Activated naive CD4-positive, alpha-beta T cell treated with anti-CD3 and anti-CD28 coated beads, Interleukin-2, amount 50 U/mL, for 16 hours (primary cell): ENCODE results near the gene SLC9A9.

Experiments
- DNase-seq: peaks from one replicate; pipeline ENCODE4 v3.0.0-alpha.2; 2020

SLC9A9 gene

DNA sequence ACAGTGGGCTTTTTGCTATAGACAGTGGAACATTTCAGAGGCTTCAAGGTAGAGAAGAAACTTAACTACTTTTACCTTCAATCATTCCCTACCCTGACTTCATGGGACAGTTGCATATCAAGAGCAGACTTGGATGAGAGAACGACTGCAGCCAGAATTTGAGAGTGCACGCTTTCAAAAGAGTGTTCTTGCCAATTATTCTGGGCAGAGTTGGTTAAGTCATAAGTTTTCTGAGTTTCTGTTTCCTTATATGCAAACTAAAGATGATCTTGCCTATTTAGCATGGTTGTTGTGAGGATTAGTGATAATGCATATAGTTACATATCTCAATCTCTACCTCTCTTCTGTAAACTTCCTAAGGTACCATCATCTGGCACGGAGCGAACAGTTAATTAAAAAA, 7.6 kb downstream of the SLC9A9 start:
- no peak for DNase-seq

DNA sequence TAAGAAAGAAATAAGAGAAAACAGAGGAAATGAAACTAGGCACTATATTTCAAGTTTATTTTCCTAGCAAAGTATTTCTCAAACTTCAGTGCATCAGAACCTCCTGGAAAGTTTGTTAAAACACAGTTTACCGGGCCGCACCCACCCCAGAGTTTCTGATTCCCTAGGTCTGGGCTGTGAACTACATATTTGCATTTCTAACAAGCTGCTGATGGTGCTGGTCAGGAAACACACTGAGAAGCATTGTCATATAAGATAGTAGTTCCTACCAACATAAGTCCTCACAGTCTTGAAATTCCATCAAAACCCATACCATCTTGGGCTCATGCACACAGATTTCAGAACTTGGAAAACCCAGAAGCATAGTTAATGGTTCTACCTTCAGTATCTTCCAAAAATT, 8.3 kb downstream of the SLC9A9 start:
- no peak for DNase-seq

DNA sequence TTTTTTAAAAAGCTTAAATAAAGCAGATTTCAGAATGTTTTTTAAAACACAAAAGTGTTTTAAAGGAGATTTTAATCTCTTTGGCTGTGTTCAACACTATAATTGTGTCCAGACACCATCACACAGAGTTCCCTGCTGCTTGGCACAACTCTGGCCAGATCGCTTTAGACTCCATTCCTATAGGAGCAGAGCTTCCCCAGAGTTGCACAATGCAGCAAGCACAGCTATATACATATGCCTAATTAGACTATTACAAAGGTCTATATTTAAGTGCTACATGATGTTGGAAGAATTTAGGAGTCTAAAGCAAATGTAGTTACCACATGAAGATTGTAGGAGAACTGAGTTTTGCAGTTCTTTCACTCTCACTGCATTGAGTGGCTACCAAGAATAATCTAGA, 11.2 kb downstream of the SLC9A9 start:
- DNase-seq = no peak

DNA sequence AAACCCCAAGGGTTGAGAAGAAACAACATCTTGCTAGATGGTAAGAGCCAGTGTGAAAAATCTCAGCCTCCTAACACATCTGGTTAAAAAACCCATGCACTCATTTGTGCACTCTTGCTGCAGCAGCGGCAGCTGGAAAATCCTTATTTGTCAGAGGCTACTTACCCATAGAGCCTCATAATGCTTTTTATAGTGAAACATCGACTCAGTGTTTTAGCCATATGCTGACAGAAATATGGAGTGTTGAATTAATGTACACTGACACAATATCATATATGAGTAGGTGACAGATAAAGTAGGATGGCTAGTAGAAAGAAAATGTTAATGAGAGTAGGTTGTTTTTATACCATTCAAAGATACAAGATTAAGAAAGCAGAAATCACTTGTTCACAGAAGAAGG, 13.0 kb downstream of the SLC9A9 start:
- DNase-seq = no peak

DNA sequence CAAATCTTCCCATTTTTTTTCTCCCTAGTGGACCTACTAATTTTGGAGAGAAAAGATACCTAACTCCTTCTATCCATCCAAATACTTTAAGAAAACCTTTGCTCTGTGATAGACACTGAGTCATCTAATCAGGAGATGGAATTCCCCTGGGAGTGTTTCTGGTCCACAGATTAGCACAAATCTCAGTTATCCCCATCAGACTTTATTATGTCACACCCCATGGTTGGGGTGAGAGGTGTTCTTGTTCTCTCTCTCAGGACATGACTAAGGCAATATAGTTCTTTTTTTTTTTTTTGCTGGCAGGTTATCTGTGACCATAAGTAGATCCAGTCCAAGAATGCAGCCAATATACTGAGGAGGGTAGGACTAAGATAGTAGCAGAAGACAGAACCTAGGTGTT, 15.8 kb downstream of the SLC9A9 start:
- DNase-seq = no peak

DNA sequence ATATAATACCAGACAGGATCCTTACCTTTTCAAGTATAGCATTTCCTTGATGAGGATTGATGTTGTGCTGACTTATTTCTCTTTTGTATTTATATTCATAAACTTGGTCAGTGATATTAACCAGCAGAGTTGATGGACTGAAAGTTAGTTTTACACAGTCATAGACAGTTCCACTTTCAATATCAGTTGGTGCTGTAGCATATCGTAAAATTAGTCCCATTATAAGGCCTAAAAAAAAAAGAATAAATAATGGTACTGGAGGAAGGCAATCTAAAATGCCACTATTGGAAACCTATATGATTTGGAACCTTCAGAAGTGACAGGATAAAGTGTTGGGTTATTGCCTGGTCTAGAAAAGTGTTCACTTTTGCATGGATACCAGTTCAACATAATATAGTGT, 16.3 kb downstream of the SLC9A9 start:
- DNase-seq = no peak

DNA sequence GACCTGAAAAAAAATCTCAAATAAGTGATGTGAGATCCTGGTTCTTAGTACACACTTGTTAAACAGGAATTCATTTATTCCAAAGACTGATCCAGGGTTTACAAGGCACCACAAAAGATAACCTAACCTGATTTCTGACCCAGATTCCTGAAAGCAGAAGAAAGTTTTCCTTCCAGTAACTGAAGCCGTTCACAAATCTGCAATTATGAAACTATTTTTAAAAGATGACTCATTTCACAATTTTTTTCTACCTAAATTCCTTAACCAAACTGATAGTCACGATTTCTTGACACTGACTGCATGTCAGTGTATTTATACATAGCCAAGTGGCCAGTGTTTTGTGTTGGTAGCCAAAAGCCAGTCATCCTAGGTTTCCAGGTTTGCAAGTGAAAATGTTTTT, 17.1 kb downstream of the SLC9A9 start:
- DNase-seq = no peak

DNA sequence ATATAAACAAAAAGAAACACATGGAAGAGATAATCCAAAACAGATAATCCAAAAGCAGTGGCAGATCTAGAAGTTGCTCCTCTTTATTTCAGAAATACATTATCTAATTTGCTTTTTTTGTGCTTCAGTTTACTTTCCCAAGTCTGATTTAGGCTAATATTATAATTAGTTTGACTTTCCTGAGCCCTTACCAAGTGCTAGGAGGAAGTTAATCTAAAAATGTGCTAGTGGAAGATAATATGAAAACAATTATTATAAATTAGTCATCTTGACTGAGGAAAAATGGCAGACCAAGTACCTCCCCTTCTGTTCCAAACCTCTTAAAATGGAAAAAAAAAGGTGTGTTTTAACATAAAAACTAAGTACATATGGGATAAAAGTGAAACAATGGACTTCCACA, 17.5 kb downstream of the SLC9A9 start:
- DNase-seq = no peak

DNA sequence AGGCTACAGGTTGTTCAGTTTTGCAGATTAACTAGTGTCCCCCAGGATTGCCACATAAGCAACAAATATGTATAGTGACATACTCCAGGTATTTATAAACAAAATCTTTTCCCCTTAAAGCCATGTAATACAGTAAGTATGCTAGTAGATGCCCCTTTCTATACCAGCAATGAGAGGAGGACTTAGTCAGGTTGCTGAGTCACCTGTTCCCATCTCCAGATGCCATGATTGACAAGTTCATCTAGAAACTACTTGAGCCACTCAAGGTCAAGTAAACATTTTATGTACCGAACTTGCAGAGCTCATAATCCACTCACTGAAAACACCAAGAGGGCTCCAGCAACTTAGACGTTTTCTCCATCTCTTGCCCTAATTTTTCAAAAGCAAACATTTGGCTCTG, 18.2 kb downstream of the SLC9A9 start:
- no peak for DNase-seq

DNA sequence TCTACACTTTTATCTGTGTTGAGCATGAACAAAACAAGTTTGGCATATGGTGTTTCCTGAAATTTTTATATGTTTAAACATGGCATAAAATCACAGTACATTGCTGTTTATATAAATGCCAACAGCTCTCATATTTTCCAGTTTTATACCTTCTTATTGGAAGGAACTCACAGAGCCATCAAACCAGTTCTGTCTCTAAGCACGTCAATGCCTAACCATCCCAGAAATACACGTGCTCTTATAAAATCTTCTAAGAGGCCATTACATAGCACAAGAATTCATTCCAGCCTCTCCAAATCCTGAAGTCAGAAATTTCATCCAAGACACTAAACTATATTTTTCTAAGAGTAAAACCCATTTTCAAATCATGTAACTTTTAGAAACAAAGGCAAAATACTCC, 20.8 kb downstream of the SLC9A9 start:
- DNase-seq = no peak

DNA sequence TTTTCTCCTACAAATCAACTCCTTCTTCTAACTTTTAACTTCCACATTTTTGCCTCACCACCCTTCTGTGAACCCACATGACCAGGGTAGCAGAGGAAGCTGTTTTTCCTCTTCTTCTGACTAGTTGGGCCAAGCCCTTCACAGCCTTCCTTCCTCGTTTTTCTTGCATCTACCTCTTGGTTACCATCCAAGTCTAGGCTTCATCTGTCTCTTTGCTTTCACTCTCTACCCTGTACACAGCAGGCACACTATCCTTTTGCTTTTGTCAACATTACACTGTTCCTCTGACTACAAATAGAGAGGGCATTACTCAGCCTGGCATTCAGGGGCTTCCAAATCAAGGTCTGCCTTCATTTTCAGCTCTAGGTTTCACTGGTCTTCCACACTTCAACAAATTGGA, 22.0 kb downstream of the SLC9A9 start:
- DNase-seq = no peak

DNA sequence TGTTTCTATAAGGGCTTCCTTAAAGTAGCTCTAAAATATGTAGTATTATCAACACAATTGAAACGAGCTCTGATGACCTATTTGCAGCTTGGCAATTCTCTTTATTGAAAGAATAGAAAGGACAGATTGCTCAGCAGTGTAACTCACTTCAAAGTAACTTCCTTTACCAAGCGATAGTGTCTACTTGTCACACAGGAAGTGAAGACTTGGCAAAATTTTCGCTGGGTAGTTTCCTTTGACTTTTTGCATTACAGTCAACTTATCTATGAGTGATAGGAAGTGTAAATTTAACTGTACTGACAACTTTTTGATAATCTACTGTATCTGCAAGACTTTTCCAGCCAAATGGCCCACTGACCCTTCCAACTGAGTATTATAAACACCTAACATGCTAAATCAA, 22.8 kb downstream of the SLC9A9 start:
- DNase-seq = no peak

DNA sequence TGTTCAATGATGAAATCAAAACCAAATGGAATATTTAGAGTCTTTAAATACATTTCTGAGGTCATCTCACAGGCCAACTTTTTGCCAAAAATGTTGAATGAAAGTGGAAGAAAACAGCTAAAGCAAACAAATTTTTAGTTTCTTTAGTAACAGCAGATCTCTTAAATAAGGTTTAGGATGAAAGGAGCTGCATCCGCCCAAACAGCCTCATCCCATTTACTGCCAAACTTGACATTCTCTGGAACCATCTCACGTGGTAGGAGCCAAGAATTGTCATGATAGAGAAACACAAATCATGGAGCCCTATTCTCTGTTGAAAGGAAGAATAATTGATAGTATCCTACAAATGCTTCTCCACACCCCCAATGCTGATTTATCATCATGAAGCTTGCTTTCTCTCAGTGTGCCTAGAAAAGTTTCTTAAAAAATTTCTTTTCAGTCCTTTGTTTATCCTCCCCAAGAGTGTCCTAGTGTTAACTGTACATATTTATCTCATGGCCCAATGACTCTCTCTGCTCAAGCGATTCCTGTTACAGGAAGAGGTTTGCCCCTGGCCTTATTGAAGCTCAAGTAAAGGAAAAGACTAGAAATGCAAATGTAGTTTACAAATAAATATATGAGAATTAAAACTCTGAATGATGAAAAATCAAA, 23.4 kb downstream of the SLC9A9 start:
- DNase-seq = no peak

DNA sequence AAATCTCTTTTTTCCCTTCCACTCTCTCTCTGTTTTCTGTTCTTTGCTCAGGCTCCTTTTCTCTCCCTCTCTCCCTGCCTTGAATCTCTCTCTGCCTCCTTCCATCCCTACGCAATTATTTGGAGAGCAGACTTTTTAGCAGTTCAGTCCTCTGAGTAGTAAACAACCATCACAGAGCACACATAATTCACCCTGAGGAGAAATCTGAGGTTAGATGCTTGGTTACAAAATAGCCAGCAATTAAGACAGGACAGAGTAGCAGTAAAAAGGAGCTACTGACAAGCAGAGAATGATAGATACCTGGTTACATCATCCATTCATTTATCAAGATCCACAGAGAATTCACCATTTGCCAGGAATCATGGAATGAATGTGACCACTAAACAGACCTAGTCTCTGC, 25.5 kb downstream of the SLC9A9 start:
- no peak for DNase-seq

DNA sequence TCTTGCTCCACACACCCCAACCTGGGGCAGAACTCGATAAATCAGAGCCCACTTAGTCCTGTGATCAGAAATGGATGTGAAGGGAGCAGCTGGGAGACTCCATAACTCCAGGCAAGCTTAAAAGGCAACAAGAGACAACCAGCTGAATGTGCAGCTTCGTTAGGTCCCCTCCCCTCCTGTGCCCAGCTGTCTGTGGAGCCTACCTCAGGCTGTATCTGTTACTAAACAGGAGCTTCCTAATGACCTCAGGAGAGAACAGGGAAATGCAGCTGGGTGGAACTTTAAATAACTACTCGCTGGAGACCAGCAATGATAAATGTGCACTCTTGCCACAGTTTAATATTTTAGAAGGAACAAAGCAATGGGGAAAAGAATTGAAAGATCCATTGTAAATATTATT, 25.9 kb downstream of the SLC9A9 start:
- no peak for DNase-seq

DNA sequence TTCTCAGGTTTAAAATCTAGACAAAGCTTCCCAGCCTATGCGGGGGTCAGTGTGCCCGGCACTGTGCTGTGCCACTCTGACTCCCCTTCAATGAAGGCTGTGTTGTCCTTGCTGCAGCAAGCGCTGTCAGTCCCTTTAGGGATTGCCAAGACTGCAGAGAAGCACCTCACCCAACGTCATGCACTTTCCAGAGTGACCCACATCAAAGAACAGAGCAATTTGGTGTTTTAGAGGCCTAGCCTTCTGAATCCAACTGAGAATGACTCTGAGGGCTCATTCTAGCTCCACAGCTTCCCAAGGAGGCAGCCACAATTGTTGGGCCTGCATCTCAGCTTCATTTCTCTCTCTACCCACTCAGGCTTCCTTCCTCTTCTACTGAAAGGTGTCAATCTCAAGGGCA, 26.4 kb downstream of the SLC9A9 start:
- no peak for DNase-seq

DNA sequence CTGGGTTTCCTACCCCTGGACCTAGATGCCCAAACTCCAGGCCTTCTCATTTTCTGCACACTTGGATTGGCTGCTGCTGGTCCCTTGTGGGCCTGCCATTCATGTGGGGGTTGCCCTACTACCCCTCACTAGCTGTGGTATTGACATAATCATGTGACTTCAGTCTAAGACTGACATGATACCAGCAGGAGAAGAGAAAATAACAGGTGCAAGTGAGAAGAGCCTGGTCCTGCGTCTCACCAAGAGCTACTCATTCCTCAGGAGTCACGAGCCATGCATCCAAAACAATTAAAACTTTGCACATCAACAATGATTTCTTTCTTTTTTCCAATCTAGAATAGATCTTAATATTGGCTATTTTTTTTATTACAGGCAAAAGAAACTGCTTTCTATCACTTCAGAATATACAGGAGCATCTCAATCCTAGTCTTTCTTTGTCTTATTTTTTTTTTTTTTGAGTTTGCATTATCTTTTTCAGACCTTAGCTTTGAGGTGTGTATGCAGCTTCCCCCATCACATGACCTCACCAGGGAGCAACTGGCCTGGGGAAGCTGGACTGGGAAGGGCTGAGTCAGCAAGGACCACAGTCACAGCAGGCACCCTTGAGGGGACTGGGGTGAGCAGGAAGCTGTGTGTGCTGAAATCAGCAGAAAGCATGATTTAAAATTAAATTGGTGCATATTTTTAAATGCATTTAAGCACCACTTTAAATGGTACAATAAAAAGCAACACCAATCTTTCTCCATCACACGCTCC, 27.6 kb downstream of the SLC9A9 start:
- no peak for DNase-seq

DNA sequence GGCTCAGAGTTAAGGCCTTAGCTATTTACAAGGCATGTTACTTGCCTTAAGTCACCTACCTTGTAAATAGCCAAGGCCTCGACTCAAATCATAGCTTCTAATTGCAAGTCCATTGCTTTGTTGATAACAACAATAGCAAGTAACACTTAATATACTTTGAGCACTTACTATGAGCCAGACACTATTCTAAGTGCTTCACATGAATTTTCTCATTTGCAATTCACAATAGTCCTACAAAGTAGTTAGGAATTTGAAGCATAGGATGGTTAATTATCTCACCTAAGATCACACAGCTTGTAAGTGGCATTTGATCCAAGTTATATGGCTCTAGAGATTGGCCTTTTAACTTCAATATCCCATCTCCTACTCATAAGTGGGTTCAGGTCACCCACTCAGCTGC, 28.4 kb downstream of the SLC9A9 start:
- no peak for DNase-seq

DNA sequence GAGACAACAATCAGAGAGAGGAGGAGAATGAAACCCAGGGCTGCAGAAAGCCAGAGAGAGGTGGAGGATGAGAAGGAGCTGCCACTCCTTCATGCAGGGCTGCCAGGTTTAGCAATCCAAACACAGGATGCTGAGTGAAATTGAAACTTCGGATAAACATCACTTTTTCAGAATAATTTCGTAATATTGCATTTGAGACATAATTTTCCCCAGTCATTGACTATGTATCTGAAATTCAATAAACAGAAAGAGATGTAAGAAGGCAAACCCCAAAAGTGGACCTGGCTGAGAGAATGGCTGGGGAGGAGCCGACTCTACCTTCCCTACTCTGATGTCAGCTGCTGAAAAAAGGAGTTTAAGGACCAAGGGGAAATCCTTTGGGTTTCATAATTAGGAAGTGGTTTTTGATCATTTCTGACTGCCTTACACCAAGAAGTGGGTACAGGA, 33.8 kb downstream of the SLC9A9 start:
- no peak for DNase-seq

DNA sequence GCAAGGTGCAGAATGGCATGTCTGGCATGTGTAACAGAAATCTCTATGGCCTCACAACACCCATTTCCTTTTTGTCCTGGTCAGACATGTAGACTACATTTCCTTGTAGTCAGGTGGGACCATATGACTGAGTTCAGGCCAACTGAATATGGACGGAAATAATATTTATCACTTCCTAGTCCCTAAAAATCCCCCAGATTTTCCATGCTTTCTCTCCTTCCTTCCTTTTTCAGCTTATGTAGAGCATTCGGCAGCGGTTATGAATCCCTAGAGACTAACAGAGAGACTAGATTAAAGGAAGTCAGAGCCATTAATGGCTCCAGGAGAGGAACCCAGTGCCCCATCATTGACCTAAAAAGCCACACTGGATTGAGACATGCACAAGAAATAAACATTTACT, 35.8 kb downstream of the SLC9A9 start:
- DNase-seq = no peak

DNA sequence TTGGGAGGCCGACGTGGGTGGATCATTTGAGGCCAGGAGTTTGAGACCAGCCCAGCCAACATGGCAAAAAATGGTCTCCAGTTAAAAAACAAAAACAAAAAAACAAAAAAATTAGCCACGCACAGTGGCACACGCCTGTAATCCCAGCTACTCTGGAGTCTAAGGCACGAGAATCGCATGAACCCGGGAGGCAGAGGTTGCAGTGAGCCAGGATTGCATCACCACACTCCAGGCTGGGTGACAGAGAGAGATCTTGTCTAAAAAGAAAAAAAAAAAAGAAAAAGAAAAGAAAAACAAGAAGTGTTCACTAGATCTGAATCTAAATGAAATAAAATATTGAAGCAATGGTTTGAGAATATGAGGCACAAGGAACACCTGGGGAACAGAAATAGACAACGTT, 36.7 kb downstream of the SLC9A9 start:
- DNase-seq = no peak

DNA sequence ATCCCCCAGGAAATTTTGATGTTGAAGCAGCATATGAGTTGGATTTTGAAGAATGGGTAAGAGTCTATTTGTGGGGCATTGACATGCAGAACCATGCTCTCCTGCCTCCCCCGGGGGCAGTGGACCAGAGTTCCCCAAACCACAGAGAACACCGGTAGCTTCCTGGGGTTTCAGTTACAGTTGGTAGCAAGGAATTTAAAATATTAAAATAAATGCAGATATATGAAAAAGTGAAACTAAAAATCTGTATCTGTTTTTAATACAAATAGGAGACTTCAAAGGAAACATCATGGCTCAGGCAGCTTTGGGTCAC, 37.4 kb downstream of the SLC9A9 start:
- no peak for DNase-seq

DNA sequence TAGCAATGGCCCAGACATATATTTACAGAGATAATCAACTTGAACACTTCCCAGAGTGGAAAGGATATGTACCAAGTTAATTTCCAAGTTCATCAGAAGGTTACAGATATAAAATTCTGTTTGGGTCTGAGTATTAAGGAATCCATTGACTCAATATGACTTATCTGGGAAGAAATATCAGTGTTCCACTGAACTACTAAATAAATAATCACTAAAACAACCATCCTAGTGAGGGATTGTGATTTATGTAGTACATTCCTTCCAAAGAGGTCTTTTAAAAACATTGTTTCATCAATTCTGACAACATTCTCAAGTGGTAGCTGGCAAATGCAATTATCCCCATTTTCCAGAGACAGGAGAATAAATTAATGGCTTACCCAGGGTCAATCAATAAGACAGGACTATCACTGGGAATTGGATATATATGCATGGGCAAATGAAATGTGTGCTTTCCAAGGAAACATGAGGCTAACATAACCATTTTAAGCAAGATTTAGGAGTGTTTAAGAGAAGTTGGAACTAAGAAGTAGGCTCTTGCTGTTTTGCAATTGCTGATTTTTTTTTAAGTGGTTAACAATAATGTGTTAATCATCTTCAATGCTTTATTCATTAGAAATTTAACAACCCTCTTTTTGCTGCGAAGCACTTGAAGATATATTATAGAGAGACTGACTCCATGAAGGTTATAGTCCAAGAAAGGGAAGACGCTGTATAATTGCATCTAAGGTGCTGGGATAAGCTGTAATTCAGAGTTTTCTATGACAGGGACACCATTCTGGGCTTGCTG, 37.9 kb downstream of the SLC9A9 start:
- DNase-seq = no peak

DNA sequence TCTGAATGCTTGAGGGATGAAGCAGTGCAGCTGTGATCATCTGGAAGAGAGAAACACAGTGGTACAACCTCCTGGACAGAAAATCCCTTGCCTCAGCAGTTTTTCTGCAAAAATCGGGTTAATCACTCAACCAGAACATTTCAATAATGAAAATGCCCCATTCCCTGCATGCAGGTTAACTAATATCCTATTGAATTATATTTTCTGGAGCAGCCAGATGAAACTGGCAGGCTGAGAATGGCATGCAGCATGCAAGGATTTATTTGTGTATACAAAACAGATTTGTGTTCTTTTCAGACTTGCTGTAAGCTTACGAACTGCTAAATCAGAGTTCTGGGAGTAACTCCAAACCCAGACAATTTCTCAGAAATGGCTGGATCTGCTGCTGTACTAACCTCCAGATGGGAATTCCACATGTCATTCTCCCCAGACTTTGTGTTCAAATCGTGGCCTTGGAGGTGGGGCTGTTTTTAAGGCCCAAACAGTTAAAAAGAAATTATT, 39.1 kb downstream of the SLC9A9 start:
- no peak for DNase-seq
